HepG2 (cell line): ENCODE results near the gene ARHGDIA. TPM values are rescaled to one million over a fixed set of nuclear protein-coding genes. Genes with fewer than 3 reads are reported as not detected.
A peak's percentile ranks its signal among the peaks of the same experiment; 100 is the strongest.

ENCODE experiments used
- CREB1 ChIP-seq, 2 experiments: fragments of 450-650 bp in 1 of 2; IDR thresholded peaks; 2 replicates each; pipeline ENCODE4 v1.6.1; 2016 to 2017; ENCODE audit warnings: control low read depth in 1 of 2, mild to moderate bottlenecking in 1 of 2, missing compliant biosample characterization in 1 of 2, missing genetic modification characterization in 1 of 2
- GABPB1 ChIP-seq: IDR thresholded peaks from 2 replicates; pipeline ENCODE4 v1.6.1; 2016; ENCODE audit warnings: mild to moderate bottlenecking, missing genetic modification reagents, moderate library complexity, missing compliant biosample characterization
- JDP2 ChIP-seq: sonication (generic); formaldehyde crosslinking; IDR thresholded peaks from 2 replicates; pipeline ENCODE4 v1.8.1; 2022; ENCODE audit warnings: missing genetic modification reagents, borderline replicate concordance
- MLLT10 ChIP-seq: sonication (generic); formaldehyde crosslinking; IDR thresholded peaks from 2 replicates; pipeline ENCODE4 v1.4.0; 2020; ENCODE audit warnings: missing genetic modification reagents
- PHF21A ChIP-seq: sonication (generic); formaldehyde crosslinking; IDR thresholded peaks from 2 replicates; pipeline ENCODE4 v1.5.0; 2020; ENCODE audit warnings: mild to moderate bottlenecking, missing genetic modification reagents
- PHF5A ChIP-seq: IDR thresholded peaks from one replicate; pipeline ENCODE4 v1.6.1; 2018; ENCODE audit warnings: low read depth, missing genetic modification reagents; ENCODE audit not compliant: unreplicated experiment
- RFXANK ChIP-seq: IDR thresholded peaks from 2 replicates; pipeline ENCODE4 v1.6.1; 2016
- TCF7L2 ChIP-seq: IDR thresholded peaks from 2 replicates; pipeline ENCODE4 v1.6.1; 2011; ENCODE audit warnings: mild to moderate bottlenecking, low read depth, low read length, moderate library complexity
- YEATS2 ChIP-seq: sonication (generic); formaldehyde crosslinking; IDR thresholded peaks from 2 replicates; pipeline ENCODE4 v1.4.0; 2020; ENCODE audit warnings: missing genetic modification reagents, borderline replicate concordance
- YEATS4 ChIP-seq: sonication (generic); formaldehyde crosslinking; IDR thresholded peaks from 2 replicates; pipeline ENCODE4 v1.4.0; 2020; ENCODE audit warnings: missing genetic modification reagents, borderline replicate concordance
- ZNF234 ChIP-seq: sonication (generic); formaldehyde crosslinking; conservative IDR thresholded peaks from 2 replicates; pipeline ENCODE4 v1.5.1; 2020; ENCODE audit warnings: mild to moderate bottlenecking, missing genetic modification reagents
- ZNF558 ChIP-seq: sonication (generic); formaldehyde crosslinking; IDR thresholded peaks from 2 replicates; pipeline ENCODE4 v1.9.0; 2022; ENCODE audit warnings: mild to moderate bottlenecking, missing genetic modification reagents, borderline replicate concordance
- ZNF780A ChIP-seq: sonication (generic); formaldehyde crosslinking; IDR thresholded peaks from 2 replicates; pipeline ENCODE4 v1.8.0; 2022; ENCODE audit warnings: mild to moderate bottlenecking, missing genetic modification reagents, moderate library complexity
- polyA plus RNA-seq, 8 experiments: library from polyadenylated mRNA; depleted of rRNA in 3 of 8; stranded (reverse) in 7 of 8; unstranded in 1 of 8; fragments of >200 nt; fragmentation: Illumina TruSeq in 4 of 8; extraction: Trizol in 4 of 8; gene quantifications; 2 replicates each; pipeline versions ENCODE4 v1.2.1 to v1.2.3, GENCODE V29; 2011 to 2016; ENCODE audit warnings: low read depth in 4 of 8, missing spikeins in 1 of 8, mixed read lengths in 1 of 8; ENCODE audit not compliant: insufficient read depth in 1 of 8
- total RNA-seq, 5 experiments: library from RNA; depleted of rRNA; stranded (reverse); fragments of >200 nt; fragmentation: Illumina TruSeq; extraction: Trizol; gene quantifications; 2 replicates each; pipeline ENCODE4 v1.2.3, GENCODE V29; 2016; ENCODE audit warnings: low read depth in 1 of 5
- TF ChIP-seq, protein P1 (sequence below): sonication (generic); formaldehyde crosslinking; IDR thresholded peaks from 2 replicates; pipeline ENCODE4 v1.5.1; 2020; ENCODE audit warnings: missing genetic modification reagents, mild to moderate bottlenecking, borderline replicate concordance
- TF ChIP-seq, protein P2 (sequence below): sonication (generic); formaldehyde crosslinking; IDR thresholded peaks from 2 replicates; pipeline ENCODE4 v1.8.0; 2023; ENCODE audit warnings: mild to moderate bottlenecking, missing genetic modification reagents
- TF ChIP-seq, protein P3 (sequence below): sonication (generic); formaldehyde crosslinking; IDR thresholded peaks from 2 replicates; pipeline ENCODE4 v1.4.0; 2020; ENCODE audit warnings: missing genetic modification reagents
- TF ChIP-seq, protein P4 (sequence below): sonication (generic); IDR thresholded peaks from 2 replicates; pipeline ENCODE4 v1.6.1; 2016; ENCODE audit warnings: low read depth, borderline replicate concordance
- TF ChIP-seq, protein P5 (sequence below): sonication (generic); formaldehyde crosslinking; IDR thresholded peaks from 2 replicates; pipeline ENCODE4 v1.4.0; 2020; ENCODE audit warnings: missing genetic modification reagents, borderline replicate concordance

The ARHGDIA gene
- total and polyA plus RNA-seq, 2 of the 13 experiments (the other 11 are each of a cell fraction or from before 2014, with no cell fraction given) = 40.0 to 64.0 TPM

DNA sequence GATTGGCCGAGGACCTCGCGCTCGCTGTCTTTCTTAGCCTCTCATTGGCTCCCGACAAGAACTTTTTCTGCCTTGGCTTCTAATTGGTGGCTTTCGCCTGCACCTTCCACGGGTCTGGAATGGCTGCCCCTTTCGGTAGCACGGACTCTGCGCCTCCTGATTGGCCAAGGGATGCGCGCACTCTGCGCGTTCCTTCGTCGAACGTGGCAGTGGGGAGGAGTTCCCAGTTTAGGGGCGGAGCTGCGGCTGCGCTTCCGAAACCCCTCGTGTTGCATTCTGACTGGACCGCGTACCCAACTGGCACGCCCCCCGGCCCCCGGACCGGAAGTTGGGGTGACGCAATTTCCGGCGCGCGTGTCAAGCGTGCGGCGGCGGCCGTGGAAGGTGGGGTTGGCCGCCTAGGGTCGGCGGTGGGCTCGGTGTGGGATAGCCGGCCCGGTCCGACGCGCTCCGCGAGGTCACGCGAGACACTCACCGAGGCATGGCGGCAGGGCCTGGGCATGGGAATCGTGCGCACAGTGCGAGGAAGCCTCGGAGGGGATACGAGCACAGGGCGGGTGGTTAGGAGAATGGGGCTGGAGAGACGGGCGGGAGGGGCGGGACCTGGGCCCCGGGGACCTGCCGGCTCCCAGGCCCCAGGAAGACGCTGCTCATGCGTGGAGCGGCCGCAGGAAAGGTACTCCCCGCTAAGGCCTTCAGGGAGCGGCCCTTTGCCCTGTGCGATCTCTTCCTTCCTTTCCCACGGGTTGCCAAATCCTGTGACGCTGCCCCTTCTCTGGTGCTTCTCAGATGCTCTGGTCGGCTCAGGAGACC, 10.2 kb downstream of the ARHGDIA start (continued):
- TF ChIP-seq TCF7L2 (no peak), ZNF780A (CRISPR knock-in tag) (no peak), RFXANK (CRISPR knock-in tag) (peak; percentile 47; the same call in 1 of the 2 replicates), CREB1 (IDR thresholded peaks at IDR 0.05) (peak; percentile 96), CREB1 (CRISPR knock-in tag; IDR thresholded peaks at IDR 0.05) (peak; percentile 98), GABPB1 (CRISPR knock-in tag) (peak; percentile 97), PHF21A (peak; percentile 84; the same call in 1 of the 2 replicates), ZNF558 (CRISPR knock-in tag) (no peak; the same call in 1 of the 2 replicates), YEATS4 (CRISPR knock-in tag) (peak; percentile 98), YEATS2 (CRISPR knock-in tag) (peak; percentile 99; the same call in 1 of the 2 replicates), ZNF234 (CRISPR knock-in tag) (0 out of 2 replicates have a peak, but pooled peaks have one; percentile 55), MLLT10 (CRISPR knock-in tag) (no peak), JDP2 (no peak), PHF5A (CRISPR knock-in tag) (peak; percentile 40)
- TF ChIP-seq, protein P1, sequence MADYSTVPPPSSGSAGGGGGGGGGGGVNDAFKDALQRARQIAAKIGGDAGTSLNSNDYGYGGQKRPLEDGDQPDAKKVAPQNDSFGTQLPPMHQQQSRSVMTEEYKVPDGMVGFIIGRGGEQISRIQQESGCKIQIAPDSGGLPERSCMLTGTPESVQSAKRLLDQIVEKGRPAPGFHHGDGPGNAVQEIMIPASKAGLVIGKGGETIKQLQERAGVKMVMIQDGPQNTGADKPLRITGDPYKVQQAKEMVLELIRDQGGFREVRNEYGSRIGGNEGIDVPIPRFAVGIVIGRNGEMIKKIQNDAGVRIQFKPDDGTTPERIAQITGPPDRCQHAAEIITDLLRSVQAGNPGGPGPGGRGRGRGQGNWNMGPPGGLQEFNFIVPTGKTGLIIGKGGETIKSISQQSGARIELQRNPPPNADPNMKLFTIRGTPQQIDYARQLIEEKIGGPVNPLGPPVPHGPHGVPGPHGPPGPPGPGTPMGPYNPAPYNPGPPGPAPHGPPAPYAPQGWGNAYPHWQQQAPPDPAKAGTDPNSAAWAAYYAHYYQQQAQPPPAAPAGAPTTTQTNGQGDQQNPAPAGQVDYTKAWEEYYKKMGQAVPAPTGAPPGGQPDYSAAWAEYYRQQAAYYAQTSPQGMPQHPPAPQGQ (CRISPR knock-in tag) = peak; percentile 64; the same call in 1 of the 2 replicates
- TF ChIP-seq, protein P2, sequence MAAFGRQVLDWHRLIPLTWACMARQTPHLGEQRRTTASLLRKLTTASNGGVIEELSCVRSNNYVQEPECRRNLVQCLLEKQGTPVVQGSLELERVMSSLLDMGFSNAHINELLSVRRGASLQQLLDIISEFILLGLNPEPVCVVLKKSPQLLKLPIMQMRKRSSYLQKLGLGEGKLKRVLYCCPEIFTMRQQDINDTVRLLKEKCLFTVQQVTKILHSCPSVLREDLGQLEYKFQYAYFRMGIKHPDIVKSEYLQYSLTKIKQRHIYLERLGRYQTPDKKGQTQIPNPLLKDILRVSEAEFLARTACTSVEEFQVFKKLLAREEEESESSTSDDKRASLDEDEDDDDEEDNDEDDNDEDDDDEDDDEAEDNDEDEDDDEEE = peak; percentile 92
- TF ChIP-seq, protein P3, sequence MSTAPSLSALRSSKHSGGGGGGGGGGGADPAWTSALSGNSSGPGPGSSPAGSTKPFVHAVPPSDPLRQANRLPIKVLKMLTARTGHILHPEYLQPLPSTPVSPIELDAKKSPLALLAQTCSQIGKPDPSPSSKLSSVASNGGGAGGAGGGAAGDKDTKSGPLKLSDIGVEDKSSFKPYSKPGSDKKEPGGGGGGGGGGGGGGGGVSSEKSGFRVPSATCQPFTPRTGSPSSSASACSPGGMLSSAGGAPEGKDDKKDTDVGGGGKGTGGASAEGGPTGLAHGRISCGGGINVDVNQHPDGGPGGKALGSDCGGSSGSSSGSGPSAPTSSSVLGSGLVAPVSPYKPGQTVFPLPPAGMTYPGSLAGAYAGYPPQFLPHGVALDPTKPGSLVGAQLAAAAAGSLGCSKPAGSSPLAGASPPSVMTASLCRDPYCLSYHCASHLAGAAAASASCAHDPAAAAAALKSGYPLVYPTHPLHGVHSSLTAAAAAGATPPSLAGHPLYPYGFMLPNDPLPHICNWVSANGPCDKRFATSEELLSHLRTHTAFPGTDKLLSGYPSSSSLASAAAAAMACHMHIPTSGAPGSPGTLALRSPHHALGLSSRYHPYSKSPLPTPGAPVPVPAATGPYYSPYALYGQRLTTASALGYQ (CRISPR knock-in tag) = peak; percentile 80; the same call in 1 of the 2 replicates
- TF ChIP-seq, protein P4, sequence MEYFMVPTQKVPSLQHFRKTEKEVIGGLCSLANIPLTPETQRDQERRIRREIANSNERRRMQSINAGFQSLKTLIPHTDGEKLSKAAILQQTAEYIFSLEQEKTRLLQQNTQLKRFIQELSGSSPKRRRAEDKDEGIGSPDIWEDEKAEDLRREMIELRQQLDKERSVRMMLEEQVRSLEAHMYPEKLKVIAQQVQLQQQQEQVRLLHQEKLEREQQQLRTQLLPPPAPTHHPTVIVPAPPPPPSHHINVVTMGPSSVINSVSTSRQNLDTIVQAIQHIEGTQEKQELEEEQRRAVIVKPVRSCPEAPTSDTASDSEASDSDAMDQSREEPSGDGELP = peak; percentile 54; the same call in 1 of the 2 replicates
- TF ChIP-seq, protein P5, sequence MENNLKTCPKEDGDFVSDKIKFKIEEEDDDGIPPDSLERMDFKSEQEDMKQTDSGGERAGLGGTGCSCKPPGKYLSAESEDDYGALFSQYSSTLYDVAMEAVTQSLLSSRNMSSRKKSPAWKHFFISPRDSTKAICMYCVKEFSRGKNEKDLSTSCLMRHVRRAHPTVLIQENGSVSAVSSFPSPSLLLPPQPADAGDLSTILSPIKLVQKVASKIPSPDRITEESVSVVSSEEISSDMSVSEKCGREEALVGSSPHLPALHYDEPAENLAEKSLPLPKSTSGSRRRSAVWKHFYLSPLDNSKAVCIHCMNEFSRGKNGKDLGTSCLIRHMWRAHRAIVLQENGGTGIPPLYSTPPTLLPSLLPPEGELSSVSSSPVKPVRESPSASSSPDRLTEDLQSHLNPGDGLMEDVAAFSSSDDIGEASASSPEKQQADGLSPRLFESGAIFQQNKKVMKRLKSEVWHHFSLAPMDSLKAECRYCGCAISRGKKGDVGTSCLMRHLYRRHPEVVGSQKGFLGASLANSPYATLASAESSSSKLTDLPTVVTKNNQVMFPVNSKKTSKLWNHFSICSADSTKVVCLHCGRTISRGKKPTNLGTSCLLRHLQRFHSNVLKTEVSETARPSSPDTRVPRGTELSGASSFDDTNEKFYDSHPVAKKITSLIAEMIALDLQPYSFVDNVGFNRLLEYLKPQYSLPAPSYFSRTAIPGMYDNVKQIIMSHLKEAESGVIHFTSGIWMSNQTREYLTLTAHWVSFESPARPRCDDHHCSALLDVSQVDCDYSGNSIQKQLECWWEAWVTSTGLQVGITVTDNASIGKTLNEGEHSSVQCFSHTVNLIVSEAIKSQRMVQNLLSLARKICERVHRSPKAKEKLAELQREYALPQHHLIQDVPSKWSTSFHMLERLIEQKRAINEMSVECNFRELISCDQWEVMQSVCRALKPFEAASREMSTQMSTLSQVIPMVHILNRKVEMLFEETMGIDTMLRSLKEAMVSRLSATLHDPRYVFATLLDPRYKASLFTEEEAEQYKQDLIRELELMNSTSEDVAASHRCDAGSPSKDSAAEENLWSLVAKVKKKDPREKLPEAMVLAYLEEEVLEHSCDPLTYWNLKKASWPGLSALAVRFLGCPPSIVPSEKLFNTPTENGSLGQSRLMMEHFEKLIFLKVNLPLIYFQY (CRISPR knock-in tag) = peak; percentile 52; the same call in 1 of the 2 replicates
